Right hindlimb (tissue), 1 donor: ENCODE data around the gene CFAP69.
"Not testable (repeated sequence)": the region's sequence is repeated elsewhere in the genome, so short reads cannot be mapped to it uniquely, and the experiment has no call there.

Experiments used
- DNase-seq: peaks from one replicate; pipeline ENCODE4 v3.0.0-alpha.2; 2018

CFAP69 gene

DNA sequence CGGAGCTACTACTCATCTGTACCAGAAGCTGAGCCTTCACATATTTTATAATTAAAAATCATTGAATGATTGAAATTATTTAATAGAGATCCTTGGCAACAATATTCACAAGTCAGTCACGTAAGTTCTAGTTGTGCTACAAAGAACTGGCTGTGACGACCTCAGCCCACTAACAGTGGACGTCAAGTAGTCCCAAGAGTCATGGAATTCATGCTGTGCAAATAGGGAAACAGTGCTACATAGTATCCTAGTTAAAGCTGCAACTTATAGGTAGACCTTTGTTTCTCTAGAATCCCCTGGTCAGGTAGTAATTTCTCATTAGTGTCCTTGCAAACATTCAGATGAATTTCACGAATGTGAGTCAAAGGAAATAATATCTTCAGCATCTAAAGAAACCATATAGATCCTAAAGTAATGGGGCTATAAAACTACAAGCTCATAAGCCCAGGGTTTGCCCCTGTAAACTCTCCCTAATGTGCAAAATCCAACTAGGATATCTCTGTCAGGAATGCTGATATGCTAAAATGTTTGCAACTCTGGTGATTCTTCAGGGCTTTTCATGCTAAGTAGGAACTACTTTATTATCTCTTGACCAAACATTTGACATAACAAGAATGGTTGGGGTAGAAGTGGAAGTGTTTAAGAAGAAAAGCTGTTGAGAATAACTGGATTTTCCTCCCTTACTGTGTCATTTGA lies 31.2 kb downstream of the CFAP69 start:
- no peak for DNase-seq

GRCh38 chr7:90288154-90288553 lies 43.2 kb downstream of the CFAP69 start:
- no peak for DNase-seq

- DNase-seq = no peak
Measured at GRCh38 chr7:90290244-90291113, 45.5 kb downstream of the CFAP69 start.

- no peak for DNase-seq
Measured at GRCh38 chr7:90298145-90299038, 53.4 kb downstream of the CFAP69 start.

GRCh38 chr7:90303241-90303640 lies 58.3 kb downstream of the CFAP69 start:
- DNase-seq = no peak

DNA sequence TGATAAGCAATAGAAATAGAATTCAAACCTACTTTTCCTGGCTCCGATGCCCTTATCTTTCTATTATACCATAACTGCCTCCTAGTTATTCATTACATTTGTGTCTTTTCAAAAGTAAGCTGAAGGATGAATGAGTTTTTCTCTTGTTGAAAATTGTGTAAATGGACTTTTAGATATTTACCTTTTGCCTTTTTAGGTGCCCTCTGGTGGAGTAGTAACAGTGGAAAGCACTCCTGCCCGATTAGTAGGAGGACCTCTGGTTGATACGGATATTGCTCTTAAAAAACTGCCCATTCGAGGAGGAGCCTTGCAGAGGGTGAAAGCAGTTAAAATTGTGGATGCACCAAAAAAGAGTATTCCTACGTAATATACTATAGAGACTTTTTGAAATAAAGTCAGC lies 64.9 kb downstream of the CFAP69 start:
- DNase-seq = no peak

- no peak for DNase-seq
Measured at GRCh38 chr7:90311175-90311574, 66.2 kb downstream of the CFAP69 start.

DNA sequence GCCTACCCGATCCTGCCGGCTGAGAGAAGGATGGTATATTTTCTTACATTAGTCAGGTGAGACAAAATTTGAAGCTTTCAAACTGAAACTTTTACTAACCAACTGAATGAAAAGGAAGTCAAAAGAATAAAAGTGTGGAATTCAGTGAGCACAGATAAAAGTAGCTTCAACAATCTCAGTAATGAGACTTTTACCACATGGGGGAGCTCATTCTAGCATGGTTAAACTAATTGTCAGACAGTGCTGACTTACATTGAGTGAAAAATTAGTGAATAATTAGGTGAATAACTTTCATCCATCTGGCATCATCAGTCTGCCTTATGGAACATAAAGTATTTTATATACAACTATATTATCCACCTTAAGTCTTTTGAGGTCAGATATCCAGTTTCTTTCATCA lies 67.8 kb downstream of the CFAP69 start:
- no peak for DNase-seq

- DNase-seq = no peak
Measured at GRCh38 chr7:90313907-90314306, 68.9 kb downstream of the CFAP69 start.

GRCh38 chr7:90320014-90320413 lies 75.0 kb downstream of the CFAP69 start:
- no peak for DNase-seq

DNA sequence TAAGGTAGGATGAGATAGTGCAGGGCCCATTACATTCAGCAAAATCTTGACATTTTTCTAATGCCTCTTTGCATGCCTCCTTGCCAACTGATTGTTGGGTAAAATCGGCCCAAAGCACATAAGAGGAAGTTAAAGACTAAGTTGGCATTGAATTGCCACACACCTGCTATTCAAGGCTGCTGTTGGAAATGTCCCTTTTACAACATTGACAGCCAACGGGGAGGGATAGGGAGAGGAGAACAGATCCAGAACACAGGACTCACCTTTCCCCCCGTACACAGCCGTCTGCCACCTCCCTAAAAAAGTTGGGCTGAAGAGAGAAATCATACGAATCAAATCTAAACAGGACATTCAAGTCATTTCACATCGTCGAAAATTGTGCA lies 75.4 kb downstream of the CFAP69 start:
- DNase-seq = no peak

GRCh38 chr7:90320801-90321494 lies 76.0 kb downstream of the CFAP69 start, which contains the start of gene FAM237B:
FAM237B (minus strand) TSS chr7:90321304; CDS start chr7:90319748, 1,556 bp downstream.
- DNase-seq = peak; percentile 35

DNA sequence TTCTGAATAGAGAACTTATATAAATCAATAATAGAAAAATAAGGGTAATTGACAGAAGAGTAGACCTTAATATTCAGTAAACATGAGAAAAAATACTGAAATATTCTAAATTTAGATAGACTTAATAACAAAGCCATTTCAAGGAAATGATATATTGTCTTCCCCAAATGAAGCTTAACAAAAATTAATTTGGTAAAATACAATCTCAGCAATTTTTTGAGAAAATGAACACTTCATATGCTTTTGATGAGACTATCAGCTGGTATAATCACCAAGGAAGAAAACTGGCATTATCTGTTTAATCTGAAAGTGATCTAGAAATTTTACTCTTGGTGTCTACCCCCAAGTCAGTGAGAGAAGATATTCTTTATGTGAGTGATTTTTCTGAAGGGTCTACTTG lies 77.9 kb downstream of the CFAP69 start:
- DNase-seq = no peak

GRCh38 chr7:90326500-90326899 lies 81.5 kb downstream of the CFAP69 start:
- no peak for DNase-seq

- no peak for DNase-seq
Measured at GRCh38 chr7:90334193-90334843, 89.3 kb downstream of the CFAP69 start.

DNA sequence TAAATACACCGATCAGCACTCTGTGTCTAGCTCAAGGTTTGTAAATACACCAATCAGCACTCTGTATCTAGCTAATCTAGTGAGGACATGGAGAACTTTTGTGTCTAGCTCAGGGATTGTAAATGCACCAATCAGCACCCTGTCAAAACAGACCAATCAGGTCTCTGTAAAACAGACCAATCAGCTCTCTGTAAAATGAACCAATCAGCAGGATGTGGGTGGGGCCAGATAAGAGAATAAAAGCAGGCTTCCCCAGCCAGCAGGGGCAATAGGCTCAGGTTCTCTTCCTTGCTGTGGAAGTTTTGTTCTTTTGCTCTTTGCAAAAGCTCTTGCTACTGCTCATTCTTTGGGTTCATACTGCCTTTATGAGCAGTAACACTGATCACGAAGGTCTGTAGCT lies 90.0 kb downstream of the CFAP69 start:
- DNase-seq = not testable (repeated sequence)

GRCh38 chr7:90337106-90337505 lies 92.1 kb downstream of the CFAP69 start:
- no peak for DNase-seq

- DNase-seq = no peak
Measured at GRCh38 chr7:90345016-90345415, 100.0 kb downstream of the CFAP69 start.

- peak; percentile 32 for DNase-seq
Measured at GRCh38 chr7:90345595-90346335, 100.8 kb downstream of the CFAP69 start.

GRCh38 chr7:90346336-90347125 lies 101.6 kb downstream of the CFAP69 start, which contains the start of gene GTPBP10:
GTPBP10 (plus strand) TSS chr7:90346716; CDS start chr7:90346742, 26 bp downstream.
- peak; percentile 95 for DNase-seq
